PFSK-1 (cell line): Measurements from ENCODE around the gene DLL1.

Experiments used
- SIN3A ChIP-seq: IDR thresholded peaks from 2 replicates; pipeline ENCODE4 v1.6.1; 2012; ENCODE audit warnings: mild to moderate bottlenecking, low read length, moderate library complexity, borderline replicate concordance; ENCODE audit not compliant: insufficient read depth
- TAF1 ChIP-seq: IDR thresholded peaks from 2 replicates; pipeline ENCODE4 v1.6.1; 2012; ENCODE audit warnings: low read length, control low read depth, borderline replicate concordance; ENCODE audit not compliant: insufficient read depth

DNA sequence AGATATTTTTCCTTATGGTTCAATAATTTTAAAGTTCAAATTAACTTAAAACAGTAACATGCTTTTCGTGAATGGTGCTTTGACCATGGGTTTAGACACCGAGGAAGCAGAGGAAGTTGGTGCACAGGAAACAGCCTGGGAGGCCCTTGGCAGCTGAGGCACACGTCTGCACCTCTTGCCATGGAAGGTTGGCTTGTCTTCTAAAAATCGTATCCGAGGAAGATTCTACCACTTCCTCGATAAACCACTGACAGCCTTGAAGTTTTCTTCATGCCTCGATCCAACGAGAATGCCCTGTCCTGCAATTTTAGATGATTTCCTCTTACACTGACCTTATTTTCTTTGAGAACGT, 12.2 kb downstream of the DLL1 start:
- TF ChIP-seq SIN3A, result no peak
- no peak for TF ChIP-seq TAF1
